ENCODE results near the gene ITPRIPL1. TPM values are rescaled to one million over a fixed set of nuclear protein-coding genes. Genes with fewer than 3 reads are reported as not detected.

The ITPRIPL1 gene
- total RNA-seq, 2 donors from 2014 or later: 0.44 to 1.5 TPM

DNA sequence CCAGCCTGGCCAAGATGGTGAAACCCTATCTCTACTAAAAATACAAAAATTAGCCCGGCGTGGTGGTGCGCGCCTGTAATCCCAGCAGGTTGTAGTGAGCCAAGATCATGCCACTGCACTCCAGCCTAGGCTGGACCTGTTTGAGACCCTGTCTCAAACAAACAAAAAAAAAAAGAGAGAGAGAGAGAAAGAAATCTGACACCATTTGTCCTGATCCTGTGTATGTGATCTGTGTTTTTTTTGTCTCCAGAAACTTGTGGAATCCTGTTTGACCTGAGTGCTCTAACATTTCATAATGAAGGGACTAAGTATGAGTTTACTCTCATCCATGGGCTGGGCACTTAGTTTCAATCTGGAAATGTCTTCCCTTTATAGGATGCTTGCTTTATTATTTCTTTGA, 6.4 kb upstream of the ITPRIPL1 start:
- TF ChIP-seq, protein P1, sequence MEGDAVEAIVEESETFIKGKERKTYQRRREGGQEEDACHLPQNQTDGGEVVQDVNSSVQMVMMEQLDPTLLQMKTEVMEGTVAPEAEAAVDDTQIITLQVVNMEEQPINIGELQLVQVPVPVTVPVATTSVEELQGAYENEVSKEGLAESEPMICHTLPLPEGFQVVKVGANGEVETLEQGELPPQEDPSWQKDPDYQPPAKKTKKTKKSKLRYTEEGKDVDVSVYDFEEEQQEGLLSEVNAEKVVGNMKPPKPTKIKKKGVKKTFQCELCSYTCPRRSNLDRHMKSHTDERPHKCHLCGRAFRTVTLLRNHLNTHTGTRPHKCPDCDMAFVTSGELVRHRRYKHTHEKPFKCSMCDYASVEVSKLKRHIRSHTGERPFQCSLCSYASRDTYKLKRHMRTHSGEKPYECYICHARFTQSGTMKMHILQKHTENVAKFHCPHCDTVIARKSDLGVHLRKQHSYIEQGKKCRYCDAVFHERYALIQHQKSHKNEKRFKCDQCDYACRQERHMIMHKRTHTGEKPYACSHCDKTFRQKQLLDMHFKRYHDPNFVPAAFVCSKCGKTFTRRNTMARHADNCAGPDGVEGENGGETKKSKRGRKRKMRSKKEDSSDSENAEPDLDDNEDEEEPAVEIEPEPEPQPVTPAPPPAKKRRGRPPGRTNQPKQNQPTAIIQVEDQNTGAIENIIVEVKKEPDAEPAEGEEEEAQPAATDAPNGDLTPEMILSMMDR (IDR thresholded peaks at IDR 0.05): no peak
- Histone ChIP-seq H3K36me3 (no peaks in the 10 kb centered on the region), H3K27ac (no peak overlapping the region), H3K4me1 (peaks cover 0 to 11% of the 10 kb centered on the region in 2 donors), H3K4me3 (no peak overlapping the region), H3K27me3 (no peaks in the 10 kb centered on the region), H3K9me3 (no peaks in the 10 kb centered on the region)
- no peak for DNase-seq (ENCODE audit: low spot score)

DNA sequence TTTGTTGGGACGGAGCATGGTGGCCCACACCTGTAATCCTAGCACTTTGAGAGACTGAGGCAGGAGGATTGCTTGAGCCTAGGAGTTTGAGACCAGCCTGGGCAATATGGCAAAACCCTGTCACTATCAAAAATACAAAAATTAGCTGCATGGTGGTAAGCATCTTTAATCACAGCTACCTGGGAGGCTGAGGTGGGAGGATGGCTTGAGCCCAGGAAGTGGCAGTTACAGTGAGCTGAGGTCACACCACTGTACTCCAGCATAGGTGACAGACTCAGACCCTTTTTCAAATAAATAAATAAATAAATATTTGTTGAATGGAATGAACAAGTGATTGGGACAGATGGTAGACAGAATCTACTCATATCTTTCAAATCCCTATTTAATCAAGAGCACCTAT, 5.7 kb upstream of the ITPRIPL1 start:
- Histone ChIP-seq H3K9me3 (no peaks in the 10 kb centered on the region), H3K27ac (no peak overlapping the region), H3K27me3 (no peaks in the 10 kb centered on the region), H3K4me3 (no peak overlapping the region), H3K4me1 (peaks cover 0 to 12% of the 10 kb centered on the region in 2 donors), H3K36me3 (no peaks in the 10 kb centered on the region)
- TF ChIP-seq, protein P1 (IDR thresholded peaks at IDR 0.05): no peak
- DNase-seq (ENCODE audit: low spot score): no peak

DNA sequence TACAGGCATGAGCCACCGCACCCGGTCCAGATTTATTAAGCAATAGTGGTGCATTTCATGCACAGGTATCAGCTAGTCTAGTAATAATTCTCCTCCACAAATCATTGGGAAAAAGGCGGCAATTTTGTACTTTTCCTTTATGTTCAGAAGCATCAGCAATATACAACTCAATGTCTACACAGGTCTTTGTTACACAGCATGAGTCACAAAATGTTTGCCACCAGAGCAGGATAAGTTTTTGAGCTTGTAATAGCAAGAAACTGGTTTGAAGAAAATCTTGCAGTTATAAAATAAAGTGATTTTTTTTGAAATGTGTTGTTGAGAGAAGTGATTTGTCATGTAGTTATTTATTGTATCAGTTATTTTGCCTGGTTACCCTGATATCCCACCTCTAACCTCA, 4.8 kb upstream of the ITPRIPL1 start:
- DNase-seq (ENCODE audit: low spot score): no peak
- TF ChIP-seq, protein P1 (IDR thresholded peaks at IDR 0.05): no peak
- H3K9me3 ChIP-seq: no peaks in the 10 kb centered on the region
- H3K27ac ChIP-seq: no peak overlapping the region
- H3K4me1 ChIP-seq: peaks cover 0 to 21% of the 10 kb centered on the region in 2 donors
- no peak overlapping the region for H3K4me3 ChIP-seq
- H3K27me3 ChIP-seq: no peaks in the 10 kb centered on the region
- H3K36me3 ChIP-seq: no peaks in the 10 kb centered on the region

DNA sequence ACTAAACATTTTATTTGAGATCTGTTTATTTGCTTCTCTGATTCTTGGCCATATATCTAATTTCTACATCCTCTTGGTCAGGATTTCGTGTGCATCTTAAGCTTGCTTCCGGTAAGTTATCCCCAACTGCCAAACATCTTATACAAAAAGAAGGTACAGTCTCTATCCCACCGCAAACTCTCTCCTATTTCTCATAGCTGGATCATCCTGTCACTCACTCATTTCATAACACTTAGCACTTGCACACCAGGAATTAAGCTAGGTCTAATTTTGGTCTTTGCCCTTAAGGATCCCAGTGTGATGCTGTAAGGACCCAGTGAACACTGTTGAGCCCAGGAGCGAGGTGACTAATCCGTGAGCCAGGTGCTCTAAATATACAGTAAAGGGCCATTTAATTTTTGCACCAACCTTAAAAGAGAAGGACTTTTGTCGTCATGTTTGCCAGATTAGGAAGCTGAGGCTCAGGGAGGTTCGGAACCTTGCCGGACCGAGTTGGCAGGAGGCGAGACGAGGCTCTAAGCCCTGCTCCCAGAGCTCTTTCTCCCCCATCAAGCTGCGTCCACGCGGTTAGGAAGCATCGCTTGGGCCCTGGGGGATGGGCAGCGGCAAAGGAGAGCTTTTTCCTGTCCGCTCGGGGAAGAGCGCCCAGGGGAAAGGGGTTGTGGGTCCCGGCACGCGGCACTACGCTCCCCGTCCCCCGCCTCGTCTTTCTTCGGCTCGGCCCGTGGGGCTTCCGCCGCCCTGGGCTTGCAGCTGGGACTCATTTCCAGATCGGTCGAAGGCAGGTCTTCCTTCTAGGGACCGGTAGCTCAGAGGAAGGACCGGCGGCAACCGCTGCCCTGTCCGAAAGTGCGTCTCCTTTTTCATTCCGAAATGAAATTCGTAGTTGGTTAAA, 4.1 kb upstream of the ITPRIPL1 start:
- TF ChIP-seq, protein P1 (IDR thresholded peaks at IDR 0.05): no peak
- no peak for DNase-seq (ENCODE audit: low spot score)
- no peaks in the 10 kb centered on the region for H3K36me3 ChIP-seq
- H3K4me1 ChIP-seq: peaks cover 0 to 27% of the 10 kb centered on the region in 2 donors
- H3K27me3 ChIP-seq: no peaks in the 10 kb centered on the region
- H3K27ac ChIP-seq: peak overlapping the region; percentile 50 to 52
- no peaks in the 10 kb centered on the region for H3K9me3 ChIP-seq
- H3K4me3 ChIP-seq: peak overlapping the region; percentile 46 to 68

DNA sequence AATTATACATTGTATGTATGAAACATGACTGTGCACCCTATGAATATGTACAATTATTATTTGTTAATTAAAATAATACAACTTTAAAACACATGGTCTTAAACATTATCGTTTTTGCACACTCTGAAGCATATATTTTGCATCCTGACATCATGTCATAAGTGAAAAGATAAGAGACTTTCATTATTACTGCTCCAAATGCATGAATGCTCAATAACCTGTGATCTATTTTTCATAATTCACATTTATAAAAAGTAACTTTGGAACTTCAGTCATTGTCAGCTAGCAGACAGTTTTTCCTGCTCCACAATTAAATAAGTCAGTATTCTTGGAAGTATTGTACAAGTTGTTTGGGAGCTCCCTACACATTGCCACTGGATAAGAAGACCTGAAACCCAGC, 1.3 kb upstream of the ITPRIPL1 start:
- no peak for DNase-seq (ENCODE audit: low spot score)
- H3K4me3 ChIP-seq: no peak overlapping the region
- peaks cover 0 to 28% of the 10 kb centered on the region in 2 donors for H3K4me1 ChIP-seq
- no peaks in the 10 kb centered on the region for H3K27me3 ChIP-seq
- H3K27ac ChIP-seq: no peak overlapping the region
- H3K36me3 ChIP-seq: no peaks in the 10 kb centered on the region
- H3K9me3 ChIP-seq: no peaks in the 10 kb centered on the region
- TF ChIP-seq, protein P1 (IDR thresholded peaks at IDR 0.05): no peak
